HG02642 (cell line): ENCODE data around the gene TBC1D4.
"Not testable (repeated sequence)": the region's sequence is repeated elsewhere in the genome, so short reads cannot be mapped to it uniquely, and the experiment has no call there.

ENCODE experiments used
- ATAC-seq: cut with Tn5 transposase; IDR thresholded peaks from one replicate; pipeline ENCODE4 v1.9.1; 2021; ENCODE audit warnings: mild to moderate bottlenecking; ENCODE audit not compliant: unreplicated experiment, poor library complexity

Gene TBC1D4

GRCh38 chr13:75334634-75335447 is 147.1 kb downstream of the TBC1D4 start:
- ATAC-seq = no peak

GRCh38 chr13:75333103-75333502 is 148.9 kb downstream of the TBC1D4 start:
- no peak for ATAC-seq

- no peak for ATAC-seq
These were observed 150.1 kb downstream of the TBC1D4 start for GRCh38 chr13:75331792-75332349.

GRCh38 chr13:75330770-75331169 is 151.2 kb downstream of the TBC1D4 start:
- ATAC-seq = no peak

- ATAC-seq = no peak
These were observed 152.2 kb downstream of the TBC1D4 start for GRCh38 chr13:75329723-75330122.

- no peak for ATAC-seq
These were observed 152.9 kb downstream of the TBC1D4 start for GRCh38 chr13:75329097-75329496.

GRCh38 chr13:75327135-75327510 is 154.8 kb downstream of the TBC1D4 start:
- peak; percentile 2 for ATAC-seq

- ATAC-seq = peak; percentile 85
These were observed 155.5 kb downstream of the TBC1D4 start for GRCh38 chr13:75326173-75327134.

- ATAC-seq = no peak
These were observed 156.3 kb downstream of the TBC1D4 start for GRCh38 chr13:75325711-75326110.

- no peak for ATAC-seq
These were observed 157.5 kb downstream of the TBC1D4 start for GRCh38 chr13:75324413-75324940.

- ATAC-seq = no peak
These were observed 160.9 kb downstream of the TBC1D4 start for GRCh38 chr13:75321084-75321483.

- no peak for ATAC-seq
These were observed 162.7 kb downstream of the TBC1D4 start for GRCh38 chr13:75319254-75319653.

GRCh38 chr13:75318138-75318833 is 163.7 kb downstream of the TBC1D4 start:
- no peak for ATAC-seq

- no peak for ATAC-seq
These were observed 165.5 kb downstream of the TBC1D4 start for GRCh38 chr13:75316427-75316826.

GRCh38 chr13:75312884-75313520 is 169.0 kb downstream of the TBC1D4 start:
- no peak for ATAC-seq

GRCh38 chr13:75309981-75310580 is 171.9 kb downstream of the TBC1D4 start:
- ATAC-seq = no peak

GRCh38 chr13:75308222-75308621 is 173.7 kb downstream of the TBC1D4 start:
- peak; percentile 69 for ATAC-seq

GRCh38 chr13:75307370-75307949 is 174.5 kb downstream of the TBC1D4 start:
- ATAC-seq = no peak

GRCh38 chr13:75306967-75307366 is 175.0 kb downstream of the TBC1D4 start:
- ATAC-seq = not testable (repeated sequence)
